ENCODE results near the gene TINCR. TPM values are rescaled to one million over a fixed set of nuclear protein-coding genes. Genes with fewer than 3 reads are reported as not detected.

TINCR gene
- total and polyA plus RNA-seq, 2 donors (not counting 1 experiment from before 2014, with no cell fraction given) = 0.42 to 0.54 TPM

GRCh38 chr19:5593343-5594255 lies 25.8 kb upstream of the TINCR start:
- no peak overlapping the region for H3K9ac ChIP-seq (ENCODE audit: low read length)
- peaks cover 6 to 95% of the 10 kb centered on the region in 2 experiments for H3K36me3 ChIP-seq (replicated peaks in 1 of 2; ENCODE audit: control extremely low read depth in 1 of 2, control insufficient read depth in 1 of 2, extremely low read depth in 1 of 2, insufficient read depth in 2 of 2, low read length in 1 of 2)
- H3K79me2 ChIP-seq (ENCODE audit: control insufficient read depth, insufficient read depth, low read length) = peaks cover 26% of the 10 kb centered on the region
- DNase-seq = no peak
- no peak overlapping the region for H2AFZ ChIP-seq (ENCODE audit: insufficient read depth, low read depth, low read length, poor library complexity, severe bottlenecking)
- intact Hi-C loops (cut with micrococcal nuclease) = no loop called here
- Mint-ChIP-seq H3K27me3 (no peaks in the 10 kb centered on the region), H3K27ac (no peak overlapping the region), H3K9me3 (ENCODE audit: insufficient read depth) (no peaks in the 10 kb centered on the region), H3K4me3 (no peak overlapping the region), H3K4me1 (no peaks in the 10 kb centered on the region)
- TF ChIP-seq EZH2 (IDR thresholded peaks at IDR 0.05; ENCODE audit: borderline replicate concordance, insufficient read depth, low read depth, low read length, poor library complexity, severe bottlenecking) = no peak
- no peak for TF ChIP-seq CTCF (IDR thresholded peaks at IDR 0.05)
- no peaks in the 10 kb centered on the region for H3K9me3 ChIP-seq (ENCODE audit: control extremely low read depth in 1 of 3, control insufficient read depth in 2 of 3, insufficient read depth in 1 of 3, low read length in 2 of 3)
- POLR2A ChIA-PET = no interaction called here
- H4K20me1 ChIP-seq (ENCODE audit: control insufficient read depth, insufficient read depth, low read length, poor library complexity, severe bottlenecking) = peaks cover 71% of the 10 kb centered on the region
- H3K4me3 ChIP-seq (ENCODE audit: control extremely low read depth in 1 of 5, extremely low read depth in 1 of 5, insufficient read depth in 1 of 5, low read depth in 2 of 5, low read length in 4 of 5) = no peak overlapping the region
- CTCF ChIA-PET = interaction anchor here (1.6 kb wide), 1 partner anchor 14 kb away, joined by 3 read pairs; no protein-coding TSS in a partner anchor
- no peak for ATAC-seq (ENCODE audit: low read depth)
- H3K4me2 ChIP-seq (replicated peaks; ENCODE audit: low read depth, low read length, poor library complexity, severe bottlenecking) = no peak overlapping the region
- H3K27ac ChIP-seq (ENCODE audit: low read length in 2 of 2) = no peak overlapping the region
- WGBS (ENCODE audit: insufficient coverage) = 99% methylated on average over 65 of the region's 67 CpGs
- no peaks in the 10 kb centered on the region for H3K4me1 ChIP-seq (ENCODE audit: control insufficient read depth in 2 of 2, insufficient read depth in 2 of 2, low read length in 2 of 2)
- no peaks in the 10 kb centered on the region for H3K27me3 ChIP-seq (replicated peaks in 1 of 4; ENCODE audit: control extremely low read depth in 1 of 4, control insufficient read depth in 3 of 4, insufficient read depth in 4 of 4, low read length in 3 of 4)
